Medulla oblongata (tissue), 1 donor: Measurements from ENCODE around the gene GTSE1.

ENCODE experiments used
- DNase-seq: peaks from one replicate; pipeline ENCODE4 v3.0.0-alpha.2; 2015; ENCODE audit errors: extremely low spot score

Gene GTSE1

GRCh38 chr22:46364341-46365165 lies 67.9 kb downstream of the GTSE1 start:
- no peak for DNase-seq

GRCh38 chr22:46365166-46365624 lies 68.5 kb downstream of the GTSE1 start:
- DNase-seq, result no peak

DNA sequence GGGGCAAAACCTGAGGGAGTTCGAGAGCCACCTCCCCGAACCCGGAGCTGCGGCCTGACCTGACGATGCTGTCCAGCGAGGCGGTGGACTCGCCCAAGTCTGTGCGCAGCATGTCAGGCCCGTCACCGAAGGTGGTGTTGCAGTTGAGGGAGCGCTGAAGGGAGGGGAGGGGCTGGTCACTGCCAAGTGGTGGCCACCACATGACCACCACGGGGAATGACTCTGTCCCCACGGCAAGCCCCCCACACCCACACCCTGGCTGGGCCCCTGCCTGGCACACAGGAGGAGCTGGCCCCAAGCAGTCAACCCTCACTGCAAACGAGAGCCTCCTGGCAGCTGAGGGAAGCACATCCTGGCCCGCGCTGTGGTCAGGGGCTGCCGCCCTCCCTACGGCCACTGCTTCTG lies 69.7 kb downstream of the GTSE1 start:
- DNase-seq, result no peak

- DNase-seq, result no peak
Observed at GRCh38 chr22:46366801-46367706, 70.4 kb downstream of the GTSE1 start.

GRCh38 chr22:46367707-46368191 lies 71.1 kb downstream of the GTSE1 start:
- no peak for DNase-seq

GRCh38 chr22:46368422-46368821 lies 71.8 kb downstream of the GTSE1 start:
- no peak for DNase-seq

- no peak for DNase-seq
Observed at GRCh38 chr22:46368871-46369715, 72.4 kb downstream of the GTSE1 start.

DNA sequence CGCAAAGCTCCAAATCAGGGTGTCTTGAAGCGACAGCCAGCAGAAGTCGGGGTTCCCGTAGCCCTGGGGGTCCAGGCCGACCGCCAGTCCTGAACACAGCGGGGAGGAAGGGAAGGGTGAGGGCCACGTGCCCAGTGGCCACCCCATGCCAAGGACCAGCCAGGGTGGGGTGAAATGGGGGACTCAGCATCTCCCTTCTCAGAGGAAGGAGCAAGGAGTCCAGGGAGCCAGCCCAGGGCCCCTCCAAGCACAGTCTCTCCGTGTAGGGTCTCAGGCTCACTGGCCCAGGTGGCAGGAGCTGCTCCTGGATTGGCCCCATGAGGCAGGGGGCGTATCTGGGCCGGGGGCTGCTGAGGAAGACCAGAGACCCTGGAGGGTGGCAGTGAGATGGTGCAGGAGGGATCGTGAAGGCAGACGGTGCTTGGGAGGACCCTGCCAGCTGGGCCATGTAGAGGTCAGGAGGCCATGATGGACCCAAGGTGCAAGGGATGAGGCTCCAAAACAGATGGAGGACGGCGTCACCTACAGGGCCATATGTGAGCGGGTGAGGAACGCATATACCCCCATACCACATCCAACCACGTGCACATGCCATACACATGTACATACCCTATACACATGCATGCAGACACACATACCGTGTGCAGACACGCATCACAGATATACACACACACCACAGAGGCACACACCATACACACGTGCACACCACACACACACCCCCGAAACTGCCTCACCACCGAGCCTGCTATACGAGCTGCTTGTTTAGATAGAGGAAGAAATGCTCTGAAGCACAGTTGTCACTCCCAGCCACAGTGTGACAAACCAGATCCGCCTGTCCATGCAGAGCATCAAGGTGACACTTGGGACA lies 73.3 kb downstream of the GTSE1 start:
- DNase-seq, result no peak

DNA sequence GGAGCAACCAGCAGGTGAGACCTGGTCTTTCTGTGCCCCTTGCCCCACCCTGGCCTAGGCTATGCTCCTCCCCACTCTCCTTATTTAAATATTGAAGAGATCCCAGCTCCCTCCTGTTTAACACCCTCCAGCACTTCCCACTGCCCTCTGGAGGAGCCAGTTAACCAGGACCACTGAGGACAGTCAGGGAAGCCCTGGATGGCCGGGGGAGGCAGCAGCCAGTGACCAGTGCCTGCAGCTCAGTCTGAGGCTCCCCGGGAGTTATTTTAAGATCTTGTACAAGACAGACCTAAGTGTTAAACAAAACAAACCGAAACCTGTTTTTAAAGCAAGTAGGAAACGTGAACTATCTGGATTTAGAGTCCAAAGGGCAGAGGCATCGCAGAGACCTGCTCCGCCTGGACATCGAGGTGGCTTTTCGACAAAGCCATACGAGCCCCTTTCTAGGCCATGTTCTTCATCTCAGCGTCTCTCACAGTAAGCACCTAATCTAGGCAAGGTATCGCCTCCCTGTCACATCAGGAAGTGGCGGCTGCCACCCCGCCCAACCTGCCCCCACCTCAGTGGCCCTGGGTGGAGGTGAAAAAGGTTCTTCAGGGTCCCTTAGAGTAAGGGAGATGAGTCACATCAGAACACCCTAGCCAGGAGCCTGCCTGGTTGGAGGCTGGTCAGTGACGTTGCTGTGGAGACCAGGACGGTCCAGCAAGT lies 74.1 kb downstream of the GTSE1 start:
- no peak for DNase-seq

GRCh38 chr22:46371623-46372226 lies 75.1 kb downstream of the GTSE1 start:
- DNase-seq, result no peak

- no peak for DNase-seq
Observed at GRCh38 chr22:46372686-46373085, 76.0 kb downstream of the GTSE1 start.

- DNase-seq, result no peak
Observed at GRCh38 chr22:46373159-46373558, 76.5 kb downstream of the GTSE1 start.

- DNase-seq, result no peak
Observed at GRCh38 chr22:46373921-46374662, 77.4 kb downstream of the GTSE1 start.

DNA sequence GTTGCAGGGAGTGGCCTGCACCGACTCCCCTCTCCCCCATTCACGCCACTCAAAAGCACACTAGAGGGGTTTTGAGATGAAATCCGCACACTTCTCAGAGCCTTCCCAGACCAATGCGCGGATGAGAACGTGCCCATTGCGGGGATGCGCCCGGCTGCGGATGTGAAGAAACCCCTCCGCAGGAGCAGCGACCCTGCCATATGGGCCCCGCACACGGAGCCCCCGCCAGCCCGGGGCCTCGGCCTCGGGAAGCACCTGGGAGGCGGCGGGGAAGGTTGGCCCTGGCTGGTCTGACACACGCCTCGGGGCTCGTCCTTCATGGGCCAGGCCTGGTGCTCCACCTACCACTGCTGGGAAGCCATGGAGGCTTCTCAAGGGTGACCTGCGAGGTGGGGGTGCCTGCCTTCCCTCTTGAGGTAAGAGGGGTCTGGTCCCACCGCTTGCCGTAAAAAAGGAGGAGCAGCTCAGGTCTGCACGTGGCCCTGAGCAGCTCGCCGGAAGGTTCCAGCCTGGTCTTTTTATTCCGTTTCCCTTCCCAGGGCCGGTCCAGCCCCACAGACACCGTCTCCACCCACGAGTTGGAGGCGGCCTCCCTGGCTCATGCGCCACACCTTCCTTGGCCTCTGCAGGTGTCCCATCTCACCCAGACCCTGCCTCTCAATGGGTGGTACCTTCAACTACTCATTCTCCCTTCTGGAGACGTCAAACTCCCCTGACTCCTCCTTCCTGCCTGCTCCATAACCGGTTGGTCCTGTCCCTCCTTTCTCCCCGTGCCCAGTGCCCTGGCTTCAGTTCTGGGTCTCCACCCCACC lies 78.2 kb downstream of the GTSE1 start:
- no peak for DNase-seq

DNA sequence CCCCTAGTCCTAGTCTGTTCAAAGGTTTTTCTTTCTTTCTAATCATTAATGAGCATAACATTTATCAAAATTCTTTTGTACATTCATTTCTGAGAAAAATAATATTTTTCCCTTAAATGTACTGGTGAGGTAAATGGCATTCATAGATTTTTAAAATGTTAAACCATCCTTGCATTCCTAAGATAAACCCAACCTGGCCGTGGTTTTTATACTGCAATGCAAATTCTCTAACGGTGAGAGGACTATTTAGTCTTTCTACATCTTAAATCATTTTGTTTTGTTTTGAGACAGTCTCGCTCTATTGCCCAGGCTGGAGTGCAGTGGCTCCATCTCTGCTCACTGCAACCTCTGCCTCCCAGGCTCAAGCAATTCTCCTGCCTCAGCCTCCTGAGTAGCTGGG lies 79.4 kb downstream of the GTSE1 start:
- no peak for DNase-seq

DNA sequence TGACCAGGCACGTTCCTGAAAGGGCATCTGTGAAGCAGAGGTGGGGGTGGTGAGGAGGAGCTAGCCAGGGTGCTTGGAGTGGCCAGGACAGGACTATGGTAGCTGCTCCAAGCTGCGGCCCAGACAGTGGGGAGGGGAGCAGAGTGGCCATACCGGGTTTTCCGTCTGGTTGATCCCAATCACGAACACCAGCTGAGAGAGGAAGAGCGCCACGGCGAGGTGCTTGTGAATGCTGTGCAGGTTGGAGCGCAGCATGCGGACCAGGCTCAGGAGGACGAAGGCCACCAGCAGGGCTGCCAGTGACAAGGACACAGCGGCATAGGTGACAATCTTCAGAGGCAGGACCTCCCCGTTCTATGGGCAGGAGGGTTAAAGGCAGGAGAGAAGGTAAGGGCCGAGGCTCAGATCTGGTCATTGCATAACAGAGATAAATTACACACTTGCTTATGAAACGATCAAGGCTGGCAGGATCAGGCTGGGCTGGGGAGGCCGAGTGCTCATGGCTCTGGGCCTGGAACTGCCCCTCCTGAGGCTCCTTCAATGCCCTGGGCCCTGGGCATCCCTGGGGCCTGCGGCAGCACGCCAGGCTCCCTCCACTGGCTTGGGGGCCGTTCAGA lies 80.3 kb downstream of the GTSE1 start:
- DNase-seq, result no peak
